ENCODE results near the gene MAMDC4.
A peak's percentile ranks its signal among the peaks of the same experiment; 100 is the strongest.

GRCh38 chr9:136900988-136901515 is 48.9 kb downstream of the MAMDC4 start:
- TF ChIP-seq CTCF (IDR thresholded peaks at IDR 0.05) = no peak
- 0 out of 2 replicates have a peak, but pooled peaks have one; percentile 3 for TF ChIP-seq POLR2AphosphoS5 (IDR thresholded peaks at IDR 0.05; ENCODE audit: low read depth, low read length)
